Uterus (tissue), 4 donors: ENCODE results near the gene CCIN. TPM values are rescaled to one million over a fixed set of nuclear protein-coding genes. Genes with fewer than 3 reads are reported as not detected.

Experiments used
- DNase-seq, 2 donors: peaks; one replicate each; pipeline ENCODE4 v3.0.0-alpha.2; 2019 to 2020
- H3K27ac ChIP-seq, 2 donors: fragments of 200-600 bp; sonication (generic); 1 replicate in 1 of 2; 2 replicates in 1 of 2; pipeline ENCODE4 v1.5.1; 2016 to 2018
- H3K27me3 ChIP-seq, 2 donors: fragments of 200-600 bp; sonication (generic); one replicate each; pipeline ENCODE4 v1.5.1; 2018 to 2019; ENCODE audit warnings: control low read depth in 1 of 2
- H3K36me3 ChIP-seq, 2 donors: fragments of 200-600 bp; sonication (generic); one replicate each; pipeline ENCODE4 v1.5.1; 2019; ENCODE audit warnings: control low read depth in 1 of 2
- H3K4me1 ChIP-seq, 2 donors: fragments of 200-600 bp; sonication (generic); one replicate each; pipeline ENCODE4 v1.5.1; 2018 to 2019; ENCODE audit warnings: control low read depth in 1 of 2
- H3K4me3 ChIP-seq, 2 donors: fragments of 200-600 bp; sonication (generic); 1 replicate in 1 of 2; 2 replicates in 1 of 2; pipeline ENCODE4 v1.5.1; 2018 to 2019; ENCODE audit warnings: mild to moderate bottlenecking in 1 of 2
- H3K9me3 ChIP-seq, 2 donors: fragments of 200-600 bp; sonication (generic); one replicate each; pipeline ENCODE4 v1.5.1; 2019; ENCODE audit warnings: control low read depth in 1 of 2
- POLR2A ChIP-seq, 2 donors: fragments of 450-650 bp; IDR thresholded peaks; one replicate each; pipeline ENCODE4 v1.6.1; 2016; ENCODE audit warnings: antibody characterized with exemption in 2 of 2, mild to moderate bottlenecking in 1 of 2, moderate library complexity in 1 of 2
- intact Hi-C: fragments of 100-400 bp; cut with DNase I; formaldehyde crosslinking; loops from one replicate; pipeline ENCODE4 v1.15.1; 2023; ENCODE audit warnings: low total_unique reads
- total RNA-seq, 4 donors: library from RNA; depleted of rRNA in 3 of 4; stranded (reverse); fragments of >200 nt in 3 of 4; gene quantifications; one replicate each; pipeline versions ENCODE4 v1.1.0 to v1.2.4, GENCODE V29; 2014 to 2023
- TF ChIP-seq, protein P1 (sequence below), 4 experiments: fragments of 200-600 bp in 2 of 4; fragments of 450-650 bp in 2 of 4; sonication (generic) in 2 of 4; IDR thresholded peaks; one replicate each; pipeline ENCODE4 v1.5.1; 2016 to 2019; ENCODE audit warnings: antibody characterized with exemption in 4 of 4, mild to moderate bottlenecking in 2 of 4, moderate library complexity in 1 of 4
- donor health status: DM: yes; HTN: yes; CAD: no.

Gene CCIN
- total RNA-seq, 4 donors from 2014 or later, result 0.26 to 1.6 (median 0.99) TPM

- H3K36me3 ChIP-seq, result no peaks in the 10 kb centered on the region
- H3K4me1 ChIP-seq, result no peaks in the 10 kb centered on the region
- H3K27me3 ChIP-seq, result no peaks in the 10 kb centered on the region
- no peak overlapping the region for H3K4me3 ChIP-seq
- intact Hi-C loops, result no loop called here
- no peaks in the 10 kb centered on the region for H3K9me3 ChIP-seq
- TF ChIP-seq POLR2A (IDR thresholded peaks at IDR 0.05), result no peak
- TF ChIP-seq, protein P1, sequence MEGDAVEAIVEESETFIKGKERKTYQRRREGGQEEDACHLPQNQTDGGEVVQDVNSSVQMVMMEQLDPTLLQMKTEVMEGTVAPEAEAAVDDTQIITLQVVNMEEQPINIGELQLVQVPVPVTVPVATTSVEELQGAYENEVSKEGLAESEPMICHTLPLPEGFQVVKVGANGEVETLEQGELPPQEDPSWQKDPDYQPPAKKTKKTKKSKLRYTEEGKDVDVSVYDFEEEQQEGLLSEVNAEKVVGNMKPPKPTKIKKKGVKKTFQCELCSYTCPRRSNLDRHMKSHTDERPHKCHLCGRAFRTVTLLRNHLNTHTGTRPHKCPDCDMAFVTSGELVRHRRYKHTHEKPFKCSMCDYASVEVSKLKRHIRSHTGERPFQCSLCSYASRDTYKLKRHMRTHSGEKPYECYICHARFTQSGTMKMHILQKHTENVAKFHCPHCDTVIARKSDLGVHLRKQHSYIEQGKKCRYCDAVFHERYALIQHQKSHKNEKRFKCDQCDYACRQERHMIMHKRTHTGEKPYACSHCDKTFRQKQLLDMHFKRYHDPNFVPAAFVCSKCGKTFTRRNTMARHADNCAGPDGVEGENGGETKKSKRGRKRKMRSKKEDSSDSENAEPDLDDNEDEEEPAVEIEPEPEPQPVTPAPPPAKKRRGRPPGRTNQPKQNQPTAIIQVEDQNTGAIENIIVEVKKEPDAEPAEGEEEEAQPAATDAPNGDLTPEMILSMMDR (IDR thresholded peaks at IDR 0.05), result no peak
- H3K27ac ChIP-seq, result no peak overlapping the region
- DNase-seq, result no peak
Measured at GRCh38 chr9:36132086-36132485, 37.1 kb upstream of the CCIN start.

DNA sequence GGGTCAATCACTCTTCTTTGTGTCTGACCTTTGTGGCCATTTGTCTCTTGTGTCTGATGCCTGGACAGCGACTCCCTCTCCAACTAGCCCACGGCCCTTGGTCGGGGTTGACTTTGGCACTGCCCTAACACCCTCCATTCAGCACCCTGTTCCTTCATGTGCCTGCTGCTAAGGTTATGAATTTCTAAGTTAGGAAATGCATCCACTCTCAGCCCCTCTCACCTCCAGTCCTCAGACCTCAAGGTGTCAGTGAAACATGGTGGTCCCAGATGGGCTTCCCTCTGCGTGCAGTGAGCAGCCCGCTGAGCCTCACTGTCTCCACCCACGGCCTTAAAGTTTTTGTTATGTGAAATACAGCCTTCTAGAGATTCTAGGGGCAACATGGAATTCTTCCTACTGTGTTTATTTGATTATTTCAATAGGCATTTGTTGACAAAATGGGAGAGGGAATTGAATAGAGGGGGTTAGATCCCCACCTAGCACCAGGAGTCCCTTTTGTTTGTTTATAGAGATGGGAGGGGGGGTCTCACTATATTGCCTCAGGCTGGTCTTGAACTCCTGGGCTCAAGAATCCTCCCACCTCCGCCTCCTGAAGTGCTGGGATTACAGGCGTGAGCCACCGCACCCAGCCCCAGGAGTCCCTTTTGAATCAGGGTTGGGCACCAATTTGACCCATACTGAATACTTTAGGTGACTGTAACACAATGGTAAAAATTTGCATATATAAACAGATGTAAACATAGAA is 34.3 kb upstream of the CCIN start:
- TF ChIP-seq, protein P1 (IDR thresholded peaks at IDR 0.05), result no peak
- TF ChIP-seq POLR2A (IDR thresholded peaks at IDR 0.05), result no peak
- H3K27me3 ChIP-seq, result no peaks in the 10 kb centered on the region

GRCh38 chr9:36135741-36136271 is 33.4 kb upstream of the CCIN start:
- intact Hi-C loops, result no loop called here
- TF ChIP-seq POLR2A (IDR thresholded peaks at IDR 0.05), result no peak
- TF ChIP-seq, protein P1 (IDR thresholded peaks at IDR 0.05), result no peak
- no peaks in the 10 kb centered on the region for H3K36me3 ChIP-seq
- H3K9me3 ChIP-seq, result no peaks in the 10 kb centered on the region
- peak overlapping the region; percentile 81 to 88 for H3K27ac ChIP-seq
- peak overlapping the region; percentile 39 to 87 for H3K4me3 ChIP-seq
- DNase-seq, result peak; percentile 14 to 61
- H3K4me1 ChIP-seq, result peaks cover 2 to 13% of the 10 kb centered on the region in 2 donors
- H3K27me3 ChIP-seq, result no peaks in the 10 kb centered on the region

More for the DNA sequence above, 34.3 kb upstream of the CCIN start:
- H3K27ac ChIP-seq, result no peak overlapping the region
- intact Hi-C loops, result no loop called here
- no peaks in the 10 kb centered on the region for H3K36me3 ChIP-seq
- no peaks in the 10 kb centered on the region for H3K9me3 ChIP-seq
- DNase-seq, result no peak
- H3K4me1 ChIP-seq, result peaks cover 2 to 13% of the 10 kb centered on the region in 2 donors
- no peak overlapping the region for H3K4me3 ChIP-seq

GRCh38 chr9:36136272-36136893 is 32.8 kb upstream of the CCIN start, which contains the start of gene GLIPR2:
GLIPR2 (plus strand) TSS chr9:36136733; CDS start chr9:36136779, 46 bp downstream.
- intact Hi-C loops, result no loop called here

More at GRCh38 chr9:36136272-36136893, 32.8 kb upstream of the CCIN start, which contains the start of gene GLIPR2:
- no peaks in the 10 kb centered on the region for H3K9me3 ChIP-seq
- no peaks in the 10 kb centered on the region for H3K36me3 ChIP-seq
- H3K27me3 ChIP-seq, result no peaks in the 10 kb centered on the region
- TF ChIP-seq, protein P1 (IDR thresholded peaks at IDR 0.05), result peak in 3 of 4 experiments; percentile 9 to 44 (median 43)
- TF ChIP-seq POLR2A (IDR thresholded peaks at IDR 0.05), result peak; percentile 90 to 94
- H3K4me1 ChIP-seq, result peaks cover 2 to 13% of the 10 kb centered on the region in 2 donors
- H3K27ac ChIP-seq, result peak within 1 kb of the TSS; percentile 81 to 88
- peak; percentile 76 to 83 for DNase-seq
- peak within 1 kb of the TSS; percentile 39 to 87 for H3K4me3 ChIP-seq
